Hypothalamus (tissue), 51 donors: ENCODE measurements around the gene DAB2IP.

Source experiments
- DNase-seq, 51 donors: peaks; one replicate each; lab custom pipeline; 2025; lab: John Stamatoyannopoulos, UW

The DAB2IP gene

GRCh38 chr9:121660367-121660766 lies 8.9 kb downstream of the DAB2IP start:
- no peak for DNase-seq

GRCh38 chr9:121660876-121661275 lies 9.4 kb downstream of the DAB2IP start:
- no peak for DNase-seq

GRCh38 chr9:121661328-121661727 lies 9.9 kb downstream of the DAB2IP start:
- no peak for DNase-seq

- DNase-seq = no peak
These were observed 10.9 kb downstream of the DAB2IP start for GRCh38 chr9:121662359-121662758.

GRCh38 chr9:121662891-121663580 lies 11.6 kb downstream of the DAB2IP start:
- DNase-seq = no peak

GRCh38 chr9:121663591-121663990 lies 12.2 kb downstream of the DAB2IP start:
- DNase-seq = no peak

- DNase-seq = no peak
These were observed 14.9 kb downstream of the DAB2IP start for GRCh38 chr9:121666294-121666693.

GRCh38 chr9:121667214-121667613 lies 15.8 kb downstream of the DAB2IP start:
- no peak for DNase-seq

- DNase-seq = no peak
These were observed 16.5 kb downstream of the DAB2IP start for GRCh38 chr9:121667890-121668289.

- peak in 1 of 51 donors; percentile 35 for DNase-seq
These were observed 19.0 kb downstream of the DAB2IP start for GRCh38 chr9:121670431-121670830.

- DNase-seq = no peak
These were observed 20.2 kb downstream of the DAB2IP start for GRCh38 chr9:121671612-121672155.

- peak in 12 of 51 donors; percentile 12 to 61 (median 25) for DNase-seq
These were observed 20.8 kb downstream of the DAB2IP start for GRCh38 chr9:121672213-121672612.

- DNase-seq = no peak
These were observed 21.6 kb downstream of the DAB2IP start for GRCh38 chr9:121672986-121673385.

GRCh38 chr9:121673576-121673975 lies 22.1 kb downstream of the DAB2IP start:
- DNase-seq = no peak

- DNase-seq = no peak
These were observed 22.6 kb downstream of the DAB2IP start for GRCh38 chr9:121674017-121674416.

- DNase-seq = peak in 3 of 51 donors; percentile 6 to 62 (median 25)
These were observed 23.5 kb downstream of the DAB2IP start for GRCh38 chr9:121674952-121675351.

- DNase-seq = no peak
These were observed 23.9 kb downstream of the DAB2IP start for GRCh38 chr9:121675381-121675780.

GRCh38 chr9:121675969-121676822 lies 24.8 kb downstream of the DAB2IP start:
- DNase-seq = peak in 3 of 51 donors; percentile 9 to 28 (median 9)

GRCh38 chr9:121676926-121677325 lies 25.5 kb downstream of the DAB2IP start:
- no peak for DNase-seq

- DNase-seq = no peak
These were observed 27.1 kb downstream of the DAB2IP start for GRCh38 chr9:121678501-121679022.

GRCh38 chr9:121679901-121680635 lies 28.6 kb downstream of the DAB2IP start:
- no peak for DNase-seq
